Measurements from ENCODE around the gene MRFAP1.

The MRFAP1 gene

GRCh38 chr4:6619466-6620255 lies 20.8 kb upstream of the MRFAP1 start:
- H3K36me3 ChIP-seq (replicated peaks; ENCODE audit: insufficient read depth, low read length), result no peaks in the 10 kb centered on the region
- no peaks in the 10 kb centered on the region for H4K20me1 ChIP-seq (ENCODE audit: insufficient read depth, low read length)
- no peak overlapping the region for H3K27ac ChIP-seq (ENCODE audit: low read length)
- no peak overlapping the region for H3K4me3 ChIP-seq (ENCODE audit: low read length)
- TF ChIP-seq EZH2 (optimal IDR thresholded peaks at IDR 0.05; ENCODE audit: low read depth, low read length) (no peak), EZH2phosphoT487 (IDR thresholded peaks at IDR 0.05; ENCODE audit: low read length) (no peak)
- TF ChIP-seq, protein P1, sequence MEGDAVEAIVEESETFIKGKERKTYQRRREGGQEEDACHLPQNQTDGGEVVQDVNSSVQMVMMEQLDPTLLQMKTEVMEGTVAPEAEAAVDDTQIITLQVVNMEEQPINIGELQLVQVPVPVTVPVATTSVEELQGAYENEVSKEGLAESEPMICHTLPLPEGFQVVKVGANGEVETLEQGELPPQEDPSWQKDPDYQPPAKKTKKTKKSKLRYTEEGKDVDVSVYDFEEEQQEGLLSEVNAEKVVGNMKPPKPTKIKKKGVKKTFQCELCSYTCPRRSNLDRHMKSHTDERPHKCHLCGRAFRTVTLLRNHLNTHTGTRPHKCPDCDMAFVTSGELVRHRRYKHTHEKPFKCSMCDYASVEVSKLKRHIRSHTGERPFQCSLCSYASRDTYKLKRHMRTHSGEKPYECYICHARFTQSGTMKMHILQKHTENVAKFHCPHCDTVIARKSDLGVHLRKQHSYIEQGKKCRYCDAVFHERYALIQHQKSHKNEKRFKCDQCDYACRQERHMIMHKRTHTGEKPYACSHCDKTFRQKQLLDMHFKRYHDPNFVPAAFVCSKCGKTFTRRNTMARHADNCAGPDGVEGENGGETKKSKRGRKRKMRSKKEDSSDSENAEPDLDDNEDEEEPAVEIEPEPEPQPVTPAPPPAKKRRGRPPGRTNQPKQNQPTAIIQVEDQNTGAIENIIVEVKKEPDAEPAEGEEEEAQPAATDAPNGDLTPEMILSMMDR (IDR thresholded peaks at IDR 0.05; ENCODE audit: low read length), result no peak
- no peak overlapping the region for H3K9ac ChIP-seq (ENCODE audit: low read length)
- no peaks in the 10 kb centered on the region for H3K4me1 ChIP-seq (ENCODE audit: low read length)
- no peak overlapping the region for H3K4me2 ChIP-seq (ENCODE audit: low read depth, low read length)
- no peak overlapping the region for H2AFZ ChIP-seq (ENCODE audit: low read length)
- no peaks in the 10 kb centered on the region for H3K9me3 ChIP-seq (replicated peaks; ENCODE audit: insufficient read depth, low read length)
- no peaks in the 10 kb centered on the region for H3K9me2 ChIP-seq (replicated peaks; ENCODE audit: insufficient read depth, low read length)
- H3K27me3 ChIP-seq (replicated peaks; ENCODE audit: insufficient read depth, low read length), result no peaks in the 10 kb centered on the region
- H3K79me2 ChIP-seq (ENCODE audit: low read length), result no peaks in the 10 kb centered on the region
- DNase-seq, result no peak
- H3F3A ChIP-seq (ENCODE audit: insufficient read depth, low read length), result no peaks in the 10 kb centered on the region

GRCh38 chr4:6620296-6620695 lies 20.2 kb upstream of the MRFAP1 start:
- H3K27ac ChIP-seq (ENCODE audit: low read length), result no peak overlapping the region
- H4K20me1 ChIP-seq (ENCODE audit: insufficient read depth, low read length), result no peaks in the 10 kb centered on the region
- no peak overlapping the region for H3K4me2 ChIP-seq (ENCODE audit: low read depth, low read length)
- no peaks in the 10 kb centered on the region for H3K27me3 ChIP-seq (replicated peaks; ENCODE audit: insufficient read depth, low read length)
- no peak overlapping the region for H3K9ac ChIP-seq (ENCODE audit: low read length)
- no peaks in the 10 kb centered on the region for H3F3A ChIP-seq (ENCODE audit: insufficient read depth, low read length)
- no peaks in the 10 kb centered on the region for H3K9me3 ChIP-seq (replicated peaks; ENCODE audit: insufficient read depth, low read length)
- TF ChIP-seq, protein P1 (IDR thresholded peaks at IDR 0.05; ENCODE audit: low read length), result no peak
- no peak for TF ChIP-seq EZH2phosphoT487 (IDR thresholded peaks at IDR 0.05; ENCODE audit: low read length)
- TF ChIP-seq EZH2 (optimal IDR thresholded peaks at IDR 0.05; ENCODE audit: low read depth, low read length), result no peak
- H3K4me3 ChIP-seq (ENCODE audit: low read length), result no peak overlapping the region
- H3K79me2 ChIP-seq (ENCODE audit: low read length), result no peaks in the 10 kb centered on the region
- no peak for DNase-seq
- H3K36me3 ChIP-seq (replicated peaks; ENCODE audit: insufficient read depth, low read length), result no peaks in the 10 kb centered on the region
- H3K4me1 ChIP-seq (ENCODE audit: low read length), result no peaks in the 10 kb centered on the region
- no peaks in the 10 kb centered on the region for H3K9me2 ChIP-seq (replicated peaks; ENCODE audit: insufficient read depth, low read length)
- H2AFZ ChIP-seq (ENCODE audit: low read length), result no peak overlapping the region

GRCh38 chr4:6620891-6621555 lies 19.5 kb upstream of the MRFAP1 start:
- Histone ChIP-seq H3K4me3 (ENCODE audit: low read length) (no peak overlapping the region), H4K20me1 (ENCODE audit: insufficient read depth, low read length) (no peaks in the 10 kb centered on the region), H3K9me2 (replicated peaks; ENCODE audit: insufficient read depth, low read length) (no peaks in the 10 kb centered on the region), H2AFZ (ENCODE audit: low read length) (no peak overlapping the region), H3K9ac (ENCODE audit: low read length) (no peak overlapping the region), H3K4me1 (ENCODE audit: low read length) (no peaks in the 10 kb centered on the region), H3K27ac (ENCODE audit: low read length) (no peak overlapping the region), H3K36me3 (replicated peaks; ENCODE audit: insufficient read depth, low read length) (no peaks in the 10 kb centered on the region), H3K27me3 (replicated peaks; ENCODE audit: insufficient read depth, low read length) (no peaks in the 10 kb centered on the region), H3K9me3 (replicated peaks; ENCODE audit: insufficient read depth, low read length) (no peaks in the 10 kb centered on the region), H3F3A (ENCODE audit: insufficient read depth, low read length) (no peaks in the 10 kb centered on the region), H3K79me2 (ENCODE audit: low read length) (no peaks in the 10 kb centered on the region), H3K4me2 (ENCODE audit: low read depth, low read length) (no peak overlapping the region)
- no peak for TF ChIP-seq EZH2 (optimal IDR thresholded peaks at IDR 0.05; ENCODE audit: low read depth, low read length)
- TF ChIP-seq EZH2phosphoT487 (IDR thresholded peaks at IDR 0.05; ENCODE audit: low read length), result no peak
- TF ChIP-seq, protein P1 (IDR thresholded peaks at IDR 0.05; ENCODE audit: low read length), result no peak
- DNase-seq, result no peak
